ENCODE results near the gene THSD4. TPM values are rescaled to one million over a fixed set of nuclear protein-coding genes. Genes with fewer than 3 reads are reported as not detected.

Gene THSD4
- total and polyA plus RNA-seq, 9 of the 15 experiments (the other 6 are each of a cell fraction or from before 2014, with no cell fraction given) = 0.04 TPM; not detected in 5

DNA sequence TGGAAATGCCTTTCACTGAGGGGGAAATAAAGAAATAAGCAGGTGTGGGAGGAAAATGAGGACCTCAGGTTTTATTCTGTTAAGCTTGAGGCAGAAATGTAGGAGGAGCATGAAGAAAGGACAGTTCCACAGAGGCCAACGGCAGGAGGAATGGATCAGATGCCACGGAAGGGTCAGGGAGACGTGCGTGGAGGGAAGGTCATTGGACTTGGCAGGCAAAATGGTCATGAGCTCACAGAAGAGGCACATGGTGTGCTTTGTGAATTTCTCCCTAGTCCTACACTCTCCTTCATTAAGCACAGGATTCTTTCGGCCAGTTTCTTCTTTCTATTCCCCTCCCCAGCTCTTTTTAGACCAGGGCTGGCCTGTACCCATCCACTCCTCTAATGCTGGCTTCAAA, 32.5 kb upstream of the THSD4 start:
- Histone ChIP-seq H3K79me2 (ENCODE audit: control insufficient read depth, insufficient read depth, low read length) (no peaks in the 10 kb centered on the region), H3K9me1 (ENCODE audit: control insufficient read depth, insufficient read depth, low read length) (no peaks in the 10 kb centered on the region), H3K4me2 (ENCODE audit: insufficient read depth, low read length) (no peak overlapping the region), H3K9me3 (replicated peaks; ENCODE audit: control insufficient read depth, insufficient read depth, low read depth, low read length) (no peaks in the 10 kb centered on the region), H2AFZ (ENCODE audit: low read depth, low read length) (no peak overlapping the region), H3K27ac (ENCODE audit: extremely low read depth, low read depth, low read length) (no peak overlapping the region), H3K9ac (ENCODE audit: insufficient read depth in 1 of 2, low read depth in 2 of 2, low read length in 2 of 2) (no peak overlapping the region), H4K20me1 (replicated peaks; ENCODE audit: control insufficient read depth, insufficient read depth, low read length) (no peaks in the 10 kb centered on the region), H3K36me3 (ENCODE audit: control insufficient read depth, insufficient read depth, low read length) (no peaks in the 10 kb centered on the region), H3K4me3 (no peak overlapping the region), H3K27me3 (ENCODE audit: control insufficient read depth in 2 of 2, insufficient read depth in 2 of 2, low read length in 2 of 2) (no peaks in the 10 kb centered on the region), H3K4me1 (replicated peaks in 1 of 2; ENCODE audit: control insufficient read depth in 2 of 2, insufficient read depth in 2 of 2, low read length in 2 of 2) (no peaks in the 10 kb centered on the region)
- no peak for DNase-seq (ENCODE audit: extremely low read depth in 1 of 4, low spot score in 3 of 4)
- CTCF ChIA-PET (ENCODE audit: low intra/inter-chr PET ratio) = no interaction called here
- in situ Hi-C loops (cut with MboI) (no loop called here), intact Hi-C loops (cut with micrococcal nuclease) (no loop called here)
- no peak for FAIRE-seq
- BruUV-seq (replicated peaks) = no TSS peak
- 2% methylated on average over 5 of the region's 5 CpGs for WGBS (ENCODE audit: insufficient coverage, low coverage, missing lambda C conversion rate)
- ATAC-seq = no peak
- POLR2A ChIA-PET = no interaction called here
- TF ChIP-seq SAP30 (IDR thresholded peaks at IDR 0.05; ENCODE audit: borderline replicate concordance, insufficient read depth, low read depth, low read length, poor library complexity, severe bottlenecking) (no peak), NFATC3 (IDR thresholded peaks at IDR 0.05) (no peak), CBX1 (IDR thresholded peaks at IDR 0.05; ENCODE audit: low read depth) (no peak), KAT7 (CRISPR knock-in tag; IDR thresholded peaks at IDR 0.05; ENCODE audit: borderline replicate concordance) (no peak), SP1 (CRISPR knock-in tag; IDR thresholded peaks at IDR 0.05) (no peak), ZFP30 (CRISPR knock-in tag; IDR thresholded peaks at IDR 0.05; ENCODE audit: borderline replicate concordance) (no peak), KHSRP (IDR thresholded peaks at IDR 0.05) (no peak), SREBF1 (IDR thresholded peaks at IDR 0.05; ENCODE audit: borderline replicate concordance, low read depth, low read length) (no peak), NFIC (IDR thresholded peaks at IDR 0.05) (no peak), CXXC5 (CRISPR knock-in tag; IDR thresholded peaks at IDR 0.05) (no peak), PTTG1 (tag; IDR thresholded peaks at IDR 0.05; ENCODE audit: low read depth) (no peak)
- TF ChIP-seq, protein P1, sequence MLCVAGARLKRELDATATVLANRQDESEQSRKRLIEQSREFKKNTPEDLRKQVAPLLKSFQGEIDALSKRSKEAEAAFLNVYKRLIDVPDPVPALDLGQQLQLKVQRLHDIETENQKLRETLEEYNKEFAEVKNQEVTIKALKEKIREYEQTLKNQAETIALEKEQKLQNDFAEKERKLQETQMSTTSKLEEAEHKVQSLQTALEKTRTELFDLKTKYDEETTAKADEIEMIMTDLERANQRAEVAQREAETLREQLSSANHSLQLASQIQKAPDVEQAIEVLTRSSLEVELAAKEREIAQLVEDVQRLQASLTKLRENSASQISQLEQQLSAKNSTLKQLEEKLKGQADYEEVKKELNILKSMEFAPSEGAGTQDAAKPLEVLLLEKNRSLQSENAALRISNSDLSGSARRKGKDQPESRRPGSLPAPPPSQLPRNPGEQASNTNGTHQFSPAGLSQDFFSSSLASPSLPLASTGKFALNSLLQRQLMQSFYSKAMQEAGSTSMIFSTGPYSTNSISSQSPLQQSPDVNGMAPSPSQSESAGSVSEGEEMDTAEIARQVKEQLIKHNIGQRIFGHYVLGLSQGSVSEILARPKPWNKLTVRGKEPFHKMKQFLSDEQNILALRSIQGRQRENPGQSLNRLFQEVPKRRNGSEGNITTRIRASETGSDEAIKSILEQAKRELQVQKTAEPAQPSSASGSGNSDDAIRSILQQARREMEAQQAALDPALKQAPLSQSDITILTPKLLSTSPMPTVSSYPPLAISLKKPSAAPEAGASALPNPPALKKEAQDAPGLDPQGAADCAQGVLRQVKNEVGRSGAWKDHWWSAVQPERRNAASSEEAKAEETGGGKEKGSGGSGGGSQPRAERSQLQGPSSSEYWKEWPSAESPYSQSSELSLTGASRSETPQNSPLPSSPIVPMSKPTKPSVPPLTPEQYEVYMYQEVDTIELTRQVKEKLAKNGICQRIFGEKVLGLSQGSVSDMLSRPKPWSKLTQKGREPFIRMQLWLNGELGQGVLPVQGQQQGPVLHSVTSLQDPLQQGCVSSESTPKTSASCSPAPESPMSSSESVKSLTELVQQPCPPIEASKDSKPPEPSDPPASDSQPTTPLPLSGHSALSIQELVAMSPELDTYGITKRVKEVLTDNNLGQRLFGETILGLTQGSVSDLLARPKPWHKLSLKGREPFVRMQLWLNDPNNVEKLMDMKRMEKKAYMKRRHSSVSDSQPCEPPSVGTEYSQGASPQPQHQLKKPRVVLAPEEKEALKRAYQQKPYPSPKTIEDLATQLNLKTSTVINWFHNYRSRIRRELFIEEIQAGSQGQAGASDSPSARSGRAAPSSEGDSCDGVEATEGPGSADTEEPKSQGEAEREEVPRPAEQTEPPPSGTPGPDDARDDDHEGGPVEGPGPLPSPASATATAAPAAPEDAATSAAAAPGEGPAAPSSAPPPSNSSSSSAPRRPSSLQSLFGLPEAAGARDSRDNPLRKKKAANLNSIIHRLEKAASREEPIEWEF (CRISPR knock-in tag; IDR thresholded peaks at IDR 0.05) = no peak
- TF ChIP-seq, protein P2, sequence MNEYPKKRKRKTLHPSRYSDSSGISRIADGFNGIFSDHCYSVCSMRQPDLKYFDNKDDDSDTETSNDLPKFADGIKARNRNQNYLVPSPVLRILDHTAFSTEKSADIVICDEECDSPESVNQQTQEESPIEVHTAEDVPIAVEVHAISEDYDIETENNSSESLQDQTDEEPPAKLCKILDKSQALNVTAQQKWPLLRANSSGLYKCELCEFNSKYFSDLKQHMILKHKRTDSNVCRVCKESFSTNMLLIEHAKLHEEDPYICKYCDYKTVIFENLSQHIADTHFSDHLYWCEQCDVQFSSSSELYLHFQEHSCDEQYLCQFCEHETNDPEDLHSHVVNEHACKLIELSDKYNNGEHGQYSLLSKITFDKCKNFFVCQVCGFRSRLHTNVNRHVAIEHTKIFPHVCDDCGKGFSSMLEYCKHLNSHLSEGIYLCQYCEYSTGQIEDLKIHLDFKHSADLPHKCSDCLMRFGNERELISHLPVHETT (CRISPR knock-in tag; conservative IDR thresholded peaks at IDR 0.05 in 1 of 2, IDR thresholded peaks at IDR 0.05 in 1 of 2) = no peak
- TF ChIP-seq, protein P3, sequence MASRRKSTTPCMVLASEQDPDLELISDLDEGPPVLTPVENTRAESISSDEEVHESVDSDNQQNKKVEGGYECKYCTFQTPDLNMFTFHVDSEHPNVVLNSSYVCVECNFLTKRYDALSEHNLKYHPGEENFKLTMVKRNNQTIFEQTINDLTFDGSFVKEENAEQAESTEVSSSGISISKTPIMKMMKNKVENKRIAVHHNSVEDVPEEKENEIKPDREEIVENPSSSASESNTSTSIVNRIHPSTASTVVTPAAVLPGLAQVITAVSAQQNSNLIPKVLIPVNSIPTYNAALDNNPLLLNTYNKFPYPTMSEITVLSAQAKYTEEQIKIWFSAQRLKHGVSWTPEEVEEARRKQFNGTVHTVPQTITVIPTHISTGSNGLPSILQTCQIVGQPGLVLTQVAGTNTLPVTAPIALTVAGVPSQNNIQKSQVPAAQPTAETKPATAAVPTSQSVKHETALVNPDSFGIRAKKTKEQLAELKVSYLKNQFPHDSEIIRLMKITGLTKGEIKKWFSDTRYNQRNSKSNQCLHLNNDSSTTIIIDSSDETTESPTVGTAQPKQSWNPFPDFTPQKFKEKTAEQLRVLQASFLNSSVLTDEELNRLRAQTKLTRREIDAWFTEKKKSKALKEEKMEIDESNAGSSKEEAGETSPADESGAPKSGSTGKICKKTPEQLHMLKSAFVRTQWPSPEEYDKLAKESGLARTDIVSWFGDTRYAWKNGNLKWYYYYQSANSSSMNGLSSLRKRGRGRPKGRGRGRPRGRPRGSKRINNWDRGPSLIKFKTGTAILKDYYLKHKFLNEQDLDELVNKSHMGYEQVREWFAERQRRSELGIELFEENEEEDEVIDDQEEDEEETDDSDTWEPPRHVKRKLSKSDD (conservative IDR thresholded peaks at IDR 0.05; ENCODE audit: low read length) = no peak
